ENCODE measurements around the gene PPM1H.
A peak's percentile ranks its signal among the peaks of the same experiment; 100 is the strongest.

PPM1H gene

GRCh38 chr12:62716037-62716436, 218.9 kb downstream of the PPM1H start:
- Mint-ChIP-seq H3K4me3 (no peak overlapping the region), H3K4me1 (no peaks in the 10 kb centered on the region), H3K36me3 (no peaks in the 10 kb centered on the region), H3K27ac (no peak overlapping the region), H3K9me3 (no peaks in the 10 kb centered on the region)
- DNase-seq (ENCODE audit: low spot score in 2 of 2): no peak
- no peak for ATAC-seq

DNA sequence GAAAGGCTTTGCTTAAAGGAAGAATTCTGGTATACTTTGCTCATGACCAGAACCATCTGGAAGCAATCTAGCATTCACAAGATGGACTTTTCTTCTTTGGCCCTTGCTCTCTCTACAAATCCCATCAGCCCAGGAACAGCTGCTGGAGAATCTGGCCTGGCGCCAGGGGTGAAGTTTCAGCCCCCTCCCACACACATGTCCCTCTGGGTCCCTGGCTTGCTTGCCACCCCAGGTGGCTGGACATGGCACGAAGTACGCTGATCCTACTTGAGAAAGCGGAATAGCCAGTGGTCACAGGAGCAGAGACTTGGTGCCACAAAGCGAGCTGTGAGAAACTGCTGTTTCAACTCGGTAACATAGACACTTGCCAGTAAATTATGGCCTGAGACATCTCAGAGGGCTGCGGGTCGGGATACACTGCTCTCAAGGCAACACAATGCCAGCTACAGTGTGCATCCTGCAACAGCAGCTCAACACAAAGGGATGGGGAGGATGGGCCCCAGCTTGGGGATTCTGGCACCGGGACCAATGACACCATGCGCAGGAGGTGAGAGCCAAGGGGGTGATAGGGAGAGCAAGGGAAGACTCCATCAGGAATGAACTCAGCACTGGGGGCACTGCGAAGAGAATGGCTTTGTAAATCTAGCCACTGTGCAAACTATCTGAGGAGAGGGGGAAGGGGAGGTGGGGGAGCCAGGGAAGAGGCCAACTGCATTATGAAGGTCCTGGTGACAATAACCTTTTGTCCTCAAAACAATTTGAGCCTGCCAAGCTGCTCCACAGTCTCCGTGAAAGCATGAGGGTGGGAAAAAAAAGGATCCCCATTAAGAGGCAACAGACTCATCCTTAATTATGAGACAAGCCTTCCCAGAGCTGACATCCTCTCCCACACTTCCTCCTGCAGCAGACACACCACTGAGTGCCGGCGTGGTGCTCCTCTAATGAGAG, 219.9 kb downstream of the PPM1H start:
- H3K9me3 Mint-ChIP-seq: no peaks in the 10 kb centered on the region
- H3K4me1 Mint-ChIP-seq: no peaks in the 10 kb centered on the region
- ATAC-seq (no peak), DNase-seq (ENCODE audit: low spot score in 2 of 2) (no peak)
- no peak overlapping the region for H3K4me3 Mint-ChIP-seq
- no peaks in the 10 kb centered on the region for H3K36me3 Mint-ChIP-seq
- no peak overlapping the region for H3K27ac Mint-ChIP-seq

DNA sequence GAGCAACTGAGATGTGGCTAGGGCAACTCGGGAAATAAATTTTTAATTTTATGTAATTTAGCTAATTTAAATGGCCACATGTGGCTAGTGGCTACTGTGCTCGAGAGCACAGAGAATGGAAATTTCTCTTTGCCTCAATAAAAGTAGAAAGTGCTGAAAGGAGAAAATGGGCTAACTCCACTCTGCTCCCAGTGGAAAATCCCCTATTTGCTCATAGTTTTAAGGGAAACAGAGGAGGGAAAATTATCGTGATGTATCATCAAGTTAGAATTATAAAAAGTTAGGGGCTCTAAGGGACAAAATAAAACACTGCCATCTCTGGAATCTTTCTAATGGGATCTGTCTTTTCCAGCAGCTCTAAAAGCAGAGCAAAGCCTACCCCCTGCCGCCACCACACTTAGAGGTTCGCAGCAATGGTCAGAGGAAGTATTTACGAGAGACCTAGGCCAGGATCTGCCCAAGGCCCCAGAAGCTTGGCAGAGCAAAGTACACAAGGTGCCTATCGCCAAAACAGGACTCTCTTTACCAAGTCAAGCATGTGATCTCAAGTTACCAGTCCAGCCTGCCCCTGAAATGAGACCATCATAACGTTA, 220.7 kb downstream of the PPM1H start:
- ATAC-seq: no peak
- DNase-seq (ENCODE audit: low spot score in 2 of 2): no peak

GRCh38 chr12:62713723-62714122, 221.2 kb downstream of the PPM1H start:
- Mint-ChIP-seq H3K36me3 (no peaks in the 10 kb centered on the region), H3K4me1 (no peaks in the 10 kb centered on the region), H3K4me3 (no peak overlapping the region), H3K27ac (no peak overlapping the region), H3K9me3 (no peaks in the 10 kb centered on the region)
- ATAC-seq (no peak), DNase-seq (ENCODE audit: low spot score in 2 of 2) (no peak)

More for the DNA sequence above, 220.7 kb downstream of the PPM1H start:
- Mint-ChIP-seq H3K27ac (no peak overlapping the region), H3K9me3 (no peaks in the 10 kb centered on the region), H3K4me1 (no peaks in the 10 kb centered on the region), H3K36me3 (no peaks in the 10 kb centered on the region), H3K4me3 (no peak overlapping the region)

DNA sequence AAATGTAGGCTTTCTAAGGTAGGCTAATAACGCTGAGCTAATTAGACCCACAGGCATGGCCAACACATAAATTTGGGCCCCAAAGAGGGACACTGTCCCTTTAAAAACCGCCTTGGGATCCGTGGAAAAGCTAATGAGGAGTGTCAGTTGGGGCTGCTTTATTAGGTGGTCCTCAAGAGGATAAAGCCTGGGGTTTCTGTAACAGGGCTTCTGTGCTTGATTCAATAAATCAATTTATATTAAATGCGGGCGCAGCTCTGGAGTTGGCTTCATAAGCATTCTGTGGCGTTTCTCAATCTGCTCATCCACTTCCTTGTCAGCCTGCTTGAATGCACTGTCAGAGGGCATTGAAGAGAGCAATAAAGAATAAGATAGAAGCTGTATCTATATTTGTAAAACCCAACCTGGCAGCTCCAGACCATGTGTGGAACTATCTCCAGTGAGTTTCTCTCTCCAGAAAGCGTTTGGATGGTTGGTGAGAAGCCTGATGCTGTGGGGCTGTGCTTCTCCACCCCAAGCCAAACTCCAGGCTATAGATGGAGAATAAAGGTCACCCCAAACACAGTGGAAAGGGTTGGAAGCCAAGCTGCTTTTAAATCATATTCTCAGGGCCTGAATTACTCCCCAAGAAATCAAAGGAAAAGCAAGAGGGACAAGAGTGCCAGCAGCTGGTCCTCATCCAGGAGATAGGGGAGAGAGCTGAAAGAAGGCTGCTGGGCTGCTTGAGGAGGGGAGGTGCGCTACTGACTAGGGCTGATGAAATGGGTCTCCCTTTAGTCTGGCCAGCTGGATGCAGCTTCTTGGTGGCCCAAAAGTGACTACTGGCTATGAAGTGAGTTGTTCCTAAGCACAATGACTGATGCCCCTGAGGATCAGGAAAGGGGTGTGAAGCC, 222.0 kb downstream of the PPM1H start:
- H3K4me3 Mint-ChIP-seq: no peak overlapping the region
- ATAC-seq (no peak), DNase-seq (ENCODE audit: low spot score in 2 of 2) (no peak)
- H3K27ac Mint-ChIP-seq: no peak overlapping the region
- H3K4me1 Mint-ChIP-seq: no peaks in the 10 kb centered on the region
- no peaks in the 10 kb centered on the region for H3K9me3 Mint-ChIP-seq
- no peaks in the 10 kb centered on the region for H3K36me3 Mint-ChIP-seq

- H3K4me3 Mint-ChIP-seq: no peak overlapping the region
- H3K36me3 Mint-ChIP-seq: no peaks in the 10 kb centered on the region
- no peak overlapping the region for H3K27ac Mint-ChIP-seq
- H3K9me3 Mint-ChIP-seq: no peaks in the 10 kb centered on the region
- no peaks in the 10 kb centered on the region for H3K4me1 Mint-ChIP-seq
- no peak for DNase-seq (ENCODE audit: low spot score in 2 of 2)
- ATAC-seq: peak; percentile 17
Measured at GRCh38 chr12:62711631-62712241, 223.2 kb downstream of the PPM1H start.

GRCh38 chr12:62709311-62709710, 225.6 kb downstream of the PPM1H start:
- Mint-ChIP-seq H3K9me3 (no peaks in the 10 kb centered on the region), H3K4me3 (no peak overlapping the region), H3K4me1 (no peaks in the 10 kb centered on the region), H3K27ac (no peak overlapping the region), H3K36me3 (no peaks in the 10 kb centered on the region)
- DNase-seq (ENCODE audit: low spot score in 2 of 2) (no peak), ATAC-seq (no peak)

DNA sequence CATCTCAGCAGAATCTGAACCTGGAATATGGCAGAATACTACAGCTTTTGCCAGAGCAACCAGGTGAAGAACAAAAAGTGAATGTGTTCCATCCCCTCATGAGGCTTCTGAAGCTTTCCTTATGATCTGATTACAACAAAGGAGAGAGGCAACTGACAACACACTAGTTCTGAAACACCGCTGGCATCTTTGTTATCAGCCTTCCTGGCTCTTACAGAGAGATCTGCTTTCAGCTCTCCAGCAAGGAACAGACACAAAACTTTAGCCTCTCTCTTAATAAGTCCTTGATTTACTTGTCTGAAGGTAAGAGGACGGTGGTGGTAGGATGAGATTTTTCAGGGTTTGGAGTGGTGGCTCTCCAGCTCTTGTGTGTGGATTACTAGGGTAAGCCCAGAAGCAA, 227.0 kb downstream of the PPM1H start:
- ATAC-seq (no peak), DNase-seq (ENCODE audit: low spot score in 2 of 2) (no peak)
- no peaks in the 10 kb centered on the region for H3K4me1 Mint-ChIP-seq
- H3K9me3 Mint-ChIP-seq: no peaks in the 10 kb centered on the region
- no peak overlapping the region for H3K4me3 Mint-ChIP-seq
- H3K36me3 Mint-ChIP-seq: no peaks in the 10 kb centered on the region
- H3K27ac Mint-ChIP-seq: no peak overlapping the region

- no peaks in the 10 kb centered on the region for H3K4me1 Mint-ChIP-seq
- H3K9me3 Mint-ChIP-seq: no peaks in the 10 kb centered on the region
- no peak overlapping the region for H3K27ac Mint-ChIP-seq
- no peak overlapping the region for H3K4me3 Mint-ChIP-seq
- no peak for DNase-seq (ENCODE audit: low spot score in 2 of 2)
- ATAC-seq: no peak
- H3K36me3 Mint-ChIP-seq: no peaks in the 10 kb centered on the region
Measured at GRCh38 chr12:62705846-62706245, 229.1 kb downstream of the PPM1H start.

DNA sequence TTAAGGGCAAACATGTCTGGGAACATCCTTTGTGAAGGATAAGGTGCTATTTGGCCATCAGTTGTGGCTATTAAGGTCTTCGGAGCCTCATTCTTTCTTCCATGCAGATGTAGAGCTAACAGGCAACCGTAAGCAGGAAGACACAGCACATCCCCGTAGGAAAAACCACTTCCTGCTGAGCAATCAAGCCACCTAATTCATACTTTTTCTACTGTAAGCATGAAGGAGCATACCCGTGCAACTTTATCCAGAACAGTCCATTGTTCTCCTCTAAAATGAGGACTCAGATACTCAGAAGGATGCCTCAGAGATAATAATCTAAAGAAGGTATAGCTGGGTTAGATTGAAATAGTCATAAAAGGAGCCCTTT, 232.0 kb downstream of the PPM1H start:
- H3K36me3 Mint-ChIP-seq: no peaks in the 10 kb centered on the region
- H3K27ac Mint-ChIP-seq: no peak overlapping the region
- H3K4me1 Mint-ChIP-seq: no peaks in the 10 kb centered on the region
- H3K9me3 Mint-ChIP-seq: no peaks in the 10 kb centered on the region
- no peak for ATAC-seq
- no peak for DNase-seq (ENCODE audit: low spot score in 2 of 2)
- H3K4me3 Mint-ChIP-seq: no peak overlapping the region

GRCh38 chr12:62701492-62701891, 233.5 kb downstream of the PPM1H start:
- Mint-ChIP-seq H3K4me3 (no peak overlapping the region), H3K36me3 (no peaks in the 10 kb centered on the region), H3K4me1 (no peaks in the 10 kb centered on the region), H3K9me3 (no peaks in the 10 kb centered on the region), H3K27ac (no peak overlapping the region)
- no peak for ATAC-seq
- no peak for DNase-seq (ENCODE audit: low spot score in 2 of 2)

GRCh38 chr12:62700091-62700880, 234.7 kb downstream of the PPM1H start:
- Mint-ChIP-seq H3K4me3 (no peak overlapping the region), H3K27ac (no peak overlapping the region), H3K4me1 (peaks cover 6% of the 10 kb centered on the region), H3K36me3 (no peaks in the 10 kb centered on the region), H3K9me3 (no peaks in the 10 kb centered on the region)
- no peak for ATAC-seq
- DNase-seq (ENCODE audit: low spot score in 2 of 2): no peak

GRCh38 chr12:62698701-62699101, 236.2 kb downstream of the PPM1H start:
- Mint-ChIP-seq H3K4me3 (no peak overlapping the region), H3K4me1 (peaks cover 6% of the 10 kb centered on the region), H3K27ac (no peak overlapping the region), H3K36me3 (no peaks in the 10 kb centered on the region), H3K9me3 (no peaks in the 10 kb centered on the region)
- no peak for ATAC-seq
- no peak for DNase-seq (ENCODE audit: low spot score in 2 of 2)

DNA sequence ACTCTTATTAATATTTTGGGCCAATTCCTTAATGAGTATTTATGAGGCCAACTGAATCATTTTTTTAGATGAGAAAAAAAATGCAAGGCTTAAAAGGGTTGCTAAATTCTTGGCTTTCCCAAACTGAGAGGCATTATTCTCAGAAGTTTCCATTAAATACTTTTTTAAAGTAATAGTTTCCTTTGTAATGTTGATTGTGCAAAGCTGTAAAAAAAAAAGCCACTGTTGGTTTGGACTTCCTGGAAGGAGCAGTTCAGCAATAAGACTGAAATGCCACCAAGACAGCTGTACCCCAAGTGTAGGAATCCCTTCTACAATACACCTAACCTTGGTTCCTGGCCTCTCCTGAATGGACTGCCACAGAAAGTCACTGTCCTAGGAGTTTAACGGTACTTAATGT, 237.1 kb downstream of the PPM1H start:
- H3K27ac Mint-ChIP-seq: no peak overlapping the region
- peaks cover 6% of the 10 kb centered on the region for H3K4me1 Mint-ChIP-seq
- ATAC-seq (no peak), DNase-seq (ENCODE audit: low spot score in 2 of 2) (no peak)
- no peaks in the 10 kb centered on the region for H3K9me3 Mint-ChIP-seq
- H3K4me3 Mint-ChIP-seq: no peak overlapping the region
- H3K36me3 Mint-ChIP-seq: no peaks in the 10 kb centered on the region

All from stimulated activated effector memory CD8-positive, alpha-beta T cell treated with anti-CD3 and anti-CD28 coated beads, Interleukin-12 subunit alpha, Interleukin-12 subunit beta, amount 100 ng/mL, for 72 hours (primary cell).